ENCODE data around the gene CEP44. TPM values are rescaled to one million over a fixed set of nuclear protein-coding genes. Genes with fewer than 3 reads are reported as not detected.

The CEP44 gene
- total and polyA plus RNA-seq, 2 donors (not counting 1 experiment from before 2014, with no cell fraction given) = 6.7 to 13.5 TPM

DNA sequence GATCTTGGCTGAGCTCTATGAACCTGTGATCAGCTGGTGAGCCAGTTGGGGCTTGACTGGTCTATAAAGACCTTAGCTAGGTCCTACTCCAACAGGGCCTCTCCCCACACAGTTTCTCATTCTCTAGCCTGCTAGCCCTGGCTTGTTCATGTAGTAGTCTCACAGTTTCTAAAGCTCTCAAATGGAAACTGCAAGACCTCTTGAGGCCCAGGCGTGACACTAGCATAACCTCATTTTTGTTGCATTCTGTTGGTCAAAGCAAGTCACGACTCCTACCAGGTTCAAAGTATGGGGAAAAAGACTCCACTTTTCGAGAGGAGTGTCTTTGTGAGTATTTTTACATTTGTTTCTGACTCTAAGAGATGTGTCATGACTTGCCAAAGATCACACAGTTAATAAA, 50.9 kb downstream of the CEP44 start:
- Histone ChIP-seq H3K79me2 (ENCODE audit: control insufficient read depth, insufficient read depth, low read length) (no peaks in the 10 kb centered on the region), H3K36me3 (ENCODE audit: control insufficient read depth, insufficient read depth, low read length) (no peaks in the 10 kb centered on the region), H3K27ac (ENCODE audit: insufficient read depth, low read length) (no peak overlapping the region), H3K4me2 (ENCODE audit: extremely low read depth, insufficient read depth, low read length) (no peak overlapping the region), H3K9ac (ENCODE audit: insufficient read depth, low read length) (no peak overlapping the region), H3K4me1 (ENCODE audit: control insufficient read depth, extremely low read depth, insufficient read depth, low read length) (no peaks in the 10 kb centered on the region), H3K27me3 (ENCODE audit: control insufficient read depth, insufficient read depth, low read length) (no peaks in the 10 kb centered on the region), H4K20me1 (ENCODE audit: control insufficient read depth, extremely low read depth, insufficient read depth, low read length) (no peaks in the 10 kb centered on the region), H3K4me3 (replicated peaks in 1 of 4; ENCODE audit: control extremely low read depth in 1 of 4, insufficient read depth in 1 of 4, low read depth in 3 of 4, low read length in 4 of 4) (no peak overlapping the region), H3K9me3 (ENCODE audit: control insufficient read depth, insufficient read depth, low read depth, low read length) (no peaks in the 10 kb centered on the region), H2AFZ (ENCODE audit: low read length) (no peak overlapping the region)
- no peak for TF ChIP-seq EZH2 (IDR thresholded peaks at IDR 0.05; ENCODE audit: low read length, missing control alignments)
- TF ChIP-seq, protein P1, sequence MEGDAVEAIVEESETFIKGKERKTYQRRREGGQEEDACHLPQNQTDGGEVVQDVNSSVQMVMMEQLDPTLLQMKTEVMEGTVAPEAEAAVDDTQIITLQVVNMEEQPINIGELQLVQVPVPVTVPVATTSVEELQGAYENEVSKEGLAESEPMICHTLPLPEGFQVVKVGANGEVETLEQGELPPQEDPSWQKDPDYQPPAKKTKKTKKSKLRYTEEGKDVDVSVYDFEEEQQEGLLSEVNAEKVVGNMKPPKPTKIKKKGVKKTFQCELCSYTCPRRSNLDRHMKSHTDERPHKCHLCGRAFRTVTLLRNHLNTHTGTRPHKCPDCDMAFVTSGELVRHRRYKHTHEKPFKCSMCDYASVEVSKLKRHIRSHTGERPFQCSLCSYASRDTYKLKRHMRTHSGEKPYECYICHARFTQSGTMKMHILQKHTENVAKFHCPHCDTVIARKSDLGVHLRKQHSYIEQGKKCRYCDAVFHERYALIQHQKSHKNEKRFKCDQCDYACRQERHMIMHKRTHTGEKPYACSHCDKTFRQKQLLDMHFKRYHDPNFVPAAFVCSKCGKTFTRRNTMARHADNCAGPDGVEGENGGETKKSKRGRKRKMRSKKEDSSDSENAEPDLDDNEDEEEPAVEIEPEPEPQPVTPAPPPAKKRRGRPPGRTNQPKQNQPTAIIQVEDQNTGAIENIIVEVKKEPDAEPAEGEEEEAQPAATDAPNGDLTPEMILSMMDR (conservative IDR thresholded peaks at IDR 0.05 in 1 of 2, IDR thresholded peaks at IDR 0.05 in 1 of 2; ENCODE audit: low read depth in 1 of 2, low read length in 2 of 2) = no peak
- DNase-seq (ENCODE audit: low read depth in 2 of 2) = no peak

DNA sequence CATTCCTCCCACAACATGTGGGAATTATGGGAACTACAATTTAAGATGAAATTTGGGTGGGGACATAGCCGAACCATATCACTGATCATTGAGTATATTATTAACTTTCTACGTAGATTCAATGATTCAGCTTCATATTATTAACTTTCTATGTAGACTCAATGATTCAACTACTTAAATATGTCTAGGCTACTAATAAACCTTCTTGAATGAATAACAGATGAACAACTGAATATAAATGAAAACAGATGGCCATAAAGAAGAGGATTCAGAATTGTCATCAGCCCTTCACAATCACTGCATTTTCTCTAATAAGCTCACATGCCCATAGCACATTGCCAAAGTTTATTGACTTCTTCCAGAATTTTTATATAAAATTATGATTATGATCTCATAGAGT, 57.0 kb downstream of the CEP44 start:
- H3K79me2 ChIP-seq (ENCODE audit: control insufficient read depth, insufficient read depth, low read length) = no peaks in the 10 kb centered on the region
- TF ChIP-seq, protein P1 (conservative IDR thresholded peaks at IDR 0.05 in 1 of 2, IDR thresholded peaks at IDR 0.05 in 1 of 2; ENCODE audit: low read depth in 1 of 2, low read length in 2 of 2) = no peak
- TF ChIP-seq EZH2 (IDR thresholded peaks at IDR 0.05; ENCODE audit: low read length, missing control alignments) = no peak
- H3K9me3 ChIP-seq (ENCODE audit: control insufficient read depth, insufficient read depth, low read depth, low read length) = no peaks in the 10 kb centered on the region
- no peak overlapping the region for H2AFZ ChIP-seq (ENCODE audit: low read length)
- DNase-seq (ENCODE audit: low read depth in 2 of 2) = no peak
- no peaks in the 10 kb centered on the region for H3K4me1 ChIP-seq (ENCODE audit: control insufficient read depth, extremely low read depth, insufficient read depth, low read length)
- no peak overlapping the region for H3K4me2 ChIP-seq (ENCODE audit: extremely low read depth, insufficient read depth, low read length)
- H3K36me3 ChIP-seq (ENCODE audit: control insufficient read depth, insufficient read depth, low read length) = no peaks in the 10 kb centered on the region
- H3K4me3 ChIP-seq (replicated peaks in 1 of 4; ENCODE audit: control extremely low read depth in 1 of 4, insufficient read depth in 1 of 4, low read depth in 3 of 4, low read length in 4 of 4) = no peak overlapping the region
- H3K27ac ChIP-seq (ENCODE audit: insufficient read depth, low read length) = no peak overlapping the region
- H3K9ac ChIP-seq (ENCODE audit: insufficient read depth, low read length) = no peak overlapping the region
- no peaks in the 10 kb centered on the region for H4K20me1 ChIP-seq (ENCODE audit: control insufficient read depth, extremely low read depth, insufficient read depth, low read length)
- no peaks in the 10 kb centered on the region for H3K27me3 ChIP-seq (ENCODE audit: control insufficient read depth, insufficient read depth, low read length)

DNA sequence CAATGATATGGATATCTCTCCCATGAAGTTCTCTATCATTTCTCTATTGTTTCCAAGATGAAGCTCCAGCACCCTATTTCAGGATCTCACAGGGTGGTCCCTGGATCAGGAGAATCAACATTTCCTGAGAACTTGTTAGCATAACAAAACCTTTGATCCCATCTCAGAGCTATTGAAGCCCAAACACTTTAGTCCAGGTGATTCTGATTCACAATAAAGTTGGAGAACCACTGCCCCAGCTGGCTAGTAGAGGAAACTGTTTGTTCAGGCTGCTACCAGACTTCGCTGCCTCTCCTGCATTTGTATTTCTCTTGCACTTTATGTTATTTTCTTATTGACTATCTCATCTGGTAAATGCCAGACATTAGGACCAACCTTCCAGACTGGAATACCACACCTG, 65.4 kb downstream of the CEP44 start:
- DNase-seq (ENCODE audit: low read depth in 2 of 2) = no peak
- Histone ChIP-seq H3K36me3 (ENCODE audit: control insufficient read depth, insufficient read depth, low read length) (no peaks in the 10 kb centered on the region), H3K4me3 (replicated peaks in 1 of 4; ENCODE audit: control extremely low read depth in 1 of 4, insufficient read depth in 1 of 4, low read depth in 3 of 4, low read length in 4 of 4) (no peak overlapping the region), H3K4me1 (ENCODE audit: control insufficient read depth, extremely low read depth, insufficient read depth, low read length) (no peaks in the 10 kb centered on the region), H3K79me2 (ENCODE audit: control insufficient read depth, insufficient read depth, low read length) (no peaks in the 10 kb centered on the region), H3K9me3 (ENCODE audit: control insufficient read depth, insufficient read depth, low read depth, low read length) (no peaks in the 10 kb centered on the region), H3K27me3 (ENCODE audit: control insufficient read depth, insufficient read depth, low read length) (no peaks in the 10 kb centered on the region), H2AFZ (ENCODE audit: low read length) (no peak overlapping the region), H4K20me1 (ENCODE audit: control insufficient read depth, extremely low read depth, insufficient read depth, low read length) (no peaks in the 10 kb centered on the region), H3K27ac (ENCODE audit: insufficient read depth, low read length) (no peak overlapping the region), H3K9ac (ENCODE audit: insufficient read depth, low read length) (no peak overlapping the region), H3K4me2 (ENCODE audit: extremely low read depth, insufficient read depth, low read length) (no peak overlapping the region)
- no peak for TF ChIP-seq EZH2 (IDR thresholded peaks at IDR 0.05; ENCODE audit: low read length, missing control alignments)
- TF ChIP-seq, protein P1 (conservative IDR thresholded peaks at IDR 0.05 in 1 of 2, IDR thresholded peaks at IDR 0.05 in 1 of 2; ENCODE audit: low read depth in 1 of 2, low read length in 2 of 2) = no peak
